GM10266 (cell line): ENCODE data around the gene IFNGR2.
"Not testable (repeated sequence)": the region's sequence is repeated elsewhere in the genome, so short reads cannot be mapped to it uniquely, and the experiment has no call there.

Experiments used
- DNase-seq: peaks from one replicate; pipeline ENCODE4 v3.0.0; 2012; ENCODE audit errors: extremely low spot score
- TF ChIP-seq, protein P1 (sequence below): IDR thresholded peaks from 2 replicates; pipeline ENCODE4 v1.5.1; 2012; ENCODE audit warnings: mild to moderate bottlenecking, low read depth; ENCODE audit not compliant: control insufficient read depth, insufficient read depth; ENCODE audit errors: missing control alignments

Gene IFNGR2

DNA sequence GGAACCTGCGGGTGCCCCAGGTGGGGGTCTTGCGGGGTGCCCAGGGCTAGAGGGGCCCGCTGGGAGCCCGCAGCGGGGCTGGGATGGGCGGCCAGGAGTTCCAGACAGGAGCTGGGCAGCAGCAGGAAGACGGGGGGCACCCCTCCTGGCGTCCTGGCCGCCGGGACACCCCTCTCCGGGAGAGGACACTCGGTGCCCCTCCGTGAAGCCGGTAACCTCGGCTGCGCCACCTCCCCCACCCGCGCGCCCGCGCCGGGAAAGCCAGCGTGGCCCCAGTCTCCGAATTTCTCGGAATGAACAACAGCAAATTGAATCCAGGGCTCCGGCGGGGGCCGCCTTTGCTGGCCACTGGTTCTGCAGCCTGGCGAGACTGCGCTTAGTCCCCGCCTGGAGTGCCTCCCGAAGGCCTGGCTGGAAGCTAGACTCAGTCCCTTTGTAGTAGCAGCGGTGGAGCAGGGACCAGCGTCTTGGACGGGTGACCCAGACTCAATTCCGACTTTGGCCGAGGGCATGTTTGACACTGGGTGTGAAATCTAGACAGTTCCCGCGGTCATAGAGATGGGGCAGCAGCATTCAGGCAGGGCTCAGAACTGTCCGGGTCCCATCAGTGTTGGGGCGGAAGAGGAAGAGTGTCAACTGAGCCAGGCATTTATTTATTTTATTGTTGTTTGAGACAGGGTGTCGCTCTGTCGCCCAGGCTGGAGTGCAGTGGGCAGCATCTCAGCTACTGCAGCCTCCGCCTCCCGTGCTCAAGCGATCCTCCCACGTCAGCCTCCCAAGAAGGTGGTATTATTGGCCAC, 773 bp downstream of the IFNGR2 start:
- TF ChIP-seq, protein P1, sequence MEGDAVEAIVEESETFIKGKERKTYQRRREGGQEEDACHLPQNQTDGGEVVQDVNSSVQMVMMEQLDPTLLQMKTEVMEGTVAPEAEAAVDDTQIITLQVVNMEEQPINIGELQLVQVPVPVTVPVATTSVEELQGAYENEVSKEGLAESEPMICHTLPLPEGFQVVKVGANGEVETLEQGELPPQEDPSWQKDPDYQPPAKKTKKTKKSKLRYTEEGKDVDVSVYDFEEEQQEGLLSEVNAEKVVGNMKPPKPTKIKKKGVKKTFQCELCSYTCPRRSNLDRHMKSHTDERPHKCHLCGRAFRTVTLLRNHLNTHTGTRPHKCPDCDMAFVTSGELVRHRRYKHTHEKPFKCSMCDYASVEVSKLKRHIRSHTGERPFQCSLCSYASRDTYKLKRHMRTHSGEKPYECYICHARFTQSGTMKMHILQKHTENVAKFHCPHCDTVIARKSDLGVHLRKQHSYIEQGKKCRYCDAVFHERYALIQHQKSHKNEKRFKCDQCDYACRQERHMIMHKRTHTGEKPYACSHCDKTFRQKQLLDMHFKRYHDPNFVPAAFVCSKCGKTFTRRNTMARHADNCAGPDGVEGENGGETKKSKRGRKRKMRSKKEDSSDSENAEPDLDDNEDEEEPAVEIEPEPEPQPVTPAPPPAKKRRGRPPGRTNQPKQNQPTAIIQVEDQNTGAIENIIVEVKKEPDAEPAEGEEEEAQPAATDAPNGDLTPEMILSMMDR, result no peak

DNA sequence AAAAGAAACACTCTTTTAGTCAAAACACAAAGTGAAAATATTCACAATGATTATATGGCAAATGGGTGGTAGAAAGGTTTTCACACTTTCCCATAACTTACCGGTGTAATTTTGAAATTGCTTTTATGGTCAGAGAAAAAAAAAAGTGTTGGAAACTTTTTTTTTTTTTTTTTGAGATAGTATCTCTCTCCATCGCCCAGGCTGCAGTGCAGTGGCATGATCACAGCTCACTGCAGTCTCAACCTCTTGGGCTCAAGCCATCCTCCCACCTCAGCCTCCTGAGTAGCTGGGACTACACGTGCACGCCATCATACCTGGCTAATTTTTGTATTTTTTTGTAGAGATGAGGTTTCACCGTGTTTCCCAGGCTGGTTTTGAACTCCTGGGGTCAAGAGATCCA, 3.3 kb downstream of the IFNGR2 start:
- TF ChIP-seq, protein P1, result no peak

More for the DNA sequence above, 773 bp downstream of the IFNGR2 start:
- DNase-seq, result peak; percentile 51

DNA sequence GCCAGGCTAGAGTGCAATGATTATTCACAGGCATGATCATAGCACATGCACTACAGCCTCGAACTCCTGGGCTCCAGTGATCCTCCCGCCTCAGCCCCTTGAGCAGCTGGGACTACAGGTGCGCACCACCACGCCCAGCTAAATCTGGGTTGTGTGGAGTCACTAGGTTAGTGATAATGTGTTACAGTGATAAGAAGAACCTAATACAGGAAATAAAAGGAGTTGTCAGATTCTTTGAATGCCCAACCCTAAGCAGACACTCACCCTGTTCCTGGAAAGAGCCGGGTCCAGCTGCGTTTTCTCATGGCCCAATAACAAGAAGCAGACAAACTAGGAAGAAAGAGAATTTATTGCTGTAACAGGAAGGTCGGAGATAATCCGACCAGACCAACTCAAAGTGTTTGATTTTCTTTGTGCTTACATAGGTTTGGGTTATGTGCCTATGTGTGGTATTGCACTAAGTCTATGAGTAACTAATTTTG, 8.8 kb downstream of the IFNGR2 start:
- no peak for DNase-seq
- TF ChIP-seq, protein P1, result no peak

More for the DNA sequence above, 3.3 kb downstream of the IFNGR2 start:
- DNase-seq, result no peak

DNA sequence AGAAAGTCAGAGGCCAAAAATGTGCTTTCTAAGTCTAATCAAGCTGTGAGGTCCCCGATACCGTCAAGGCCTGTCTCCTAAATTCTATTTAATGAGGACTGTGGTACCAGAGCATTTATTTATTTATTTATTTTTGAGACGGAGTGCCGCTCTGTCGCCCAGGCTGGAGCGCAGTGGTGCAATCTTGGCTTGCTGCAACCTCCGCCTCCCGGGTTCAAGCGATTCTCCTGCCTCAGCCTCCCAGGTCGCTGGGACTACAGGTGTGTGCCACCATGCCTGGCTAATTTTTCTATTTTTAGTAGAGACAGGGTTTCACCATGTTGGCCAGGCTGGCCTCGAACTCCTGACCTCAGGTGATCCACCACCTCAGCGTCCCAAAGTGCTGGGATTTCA, 9.2 kb downstream of the IFNGR2 start:
- not testable (repeated sequence) for DNase-seq

DNA sequence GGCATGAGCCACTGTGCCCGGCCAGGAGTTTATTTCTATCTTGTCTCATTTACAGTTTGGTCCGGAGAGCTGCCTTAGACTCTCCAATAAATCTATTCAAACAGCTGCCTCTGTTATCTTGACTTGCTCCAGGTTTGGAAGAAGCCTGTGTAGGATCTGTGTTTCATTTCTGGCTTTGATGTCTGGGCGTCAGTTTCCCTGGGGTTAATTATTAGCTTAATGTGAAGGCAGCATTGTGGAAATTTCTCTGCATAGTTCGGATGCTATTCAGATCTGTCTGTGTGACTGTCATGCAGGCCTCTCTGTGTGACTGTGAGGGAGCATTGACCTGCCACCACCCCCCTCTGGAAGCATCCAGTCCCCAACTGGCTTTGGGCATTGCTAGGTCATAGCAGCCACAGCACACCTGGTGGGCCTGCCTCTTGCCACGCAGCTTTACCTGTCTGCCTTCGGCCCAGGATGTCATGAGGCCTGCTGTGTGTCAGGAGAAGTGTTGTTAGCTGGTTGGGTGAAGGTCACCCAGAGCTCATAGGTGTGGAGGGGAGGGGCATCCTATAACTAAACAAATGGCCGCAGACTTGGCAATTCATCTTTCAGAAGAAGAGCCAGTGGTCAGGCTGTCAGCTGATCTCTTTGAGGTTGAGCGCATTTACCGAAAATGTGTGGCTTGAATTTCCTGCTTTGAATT, 9.8 kb downstream of the IFNGR2 start:
- DNase-seq, result no peak
- TF ChIP-seq, protein P1, result no peak

DNA sequence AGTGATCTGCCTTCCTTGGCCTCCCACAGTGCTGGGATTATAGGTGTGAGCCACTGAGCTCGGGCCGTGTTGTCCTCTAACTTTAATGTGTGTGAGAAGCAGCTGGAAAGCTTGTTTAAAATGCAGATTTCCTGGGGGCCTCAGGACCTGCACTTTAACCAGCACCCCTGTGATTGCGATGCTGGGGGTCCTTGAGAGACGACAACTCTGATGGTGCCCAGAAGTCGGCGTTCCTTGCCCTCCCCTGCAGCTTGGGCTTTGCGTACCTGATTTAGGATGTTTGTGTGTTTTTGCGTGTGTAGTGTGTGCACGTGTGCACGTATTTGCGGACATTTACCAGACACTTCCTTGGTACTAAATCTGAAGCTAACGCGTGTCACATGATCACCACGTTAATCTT, 10.9 kb downstream of the IFNGR2 start:
- TF ChIP-seq, protein P1, result no peak
- no peak for DNase-seq

DNA sequence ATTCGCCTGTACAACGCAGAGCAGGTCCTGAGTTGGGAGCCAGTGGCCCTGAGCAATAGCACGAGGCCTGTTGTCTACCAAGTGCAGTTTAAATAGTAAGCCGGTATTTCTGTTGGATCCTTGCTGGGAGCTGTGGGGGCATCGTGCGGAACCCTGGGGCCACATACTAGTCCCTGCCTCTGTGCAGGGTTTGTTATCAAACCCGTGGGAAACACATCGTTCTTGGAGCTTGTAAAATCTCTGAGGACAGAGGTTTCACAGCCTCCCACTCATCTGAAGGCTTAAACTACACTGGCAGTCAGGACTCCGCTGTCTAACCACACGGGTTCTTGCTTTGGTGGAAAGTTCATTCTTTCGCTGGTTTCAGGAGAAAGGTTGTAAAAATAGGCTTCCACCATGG, 11.7 kb downstream of the IFNGR2 start:
- no peak for DNase-seq
- TF ChIP-seq, protein P1, result no peak
